Uterus (tissue), 2 donors: ENCODE results near the gene POM121L12.

Source experiments
- CTCF ChIP-seq, 4 experiments: fragments of 200-600 bp in 2 of 4; fragments of 450-650 bp in 2 of 4; sonication (generic) in 2 of 4; IDR thresholded peaks; one replicate each; pipeline ENCODE4 v1.5.1; 2016 to 2019; ENCODE audit warnings: antibody characterized with exemption in 4 of 4, mild to moderate bottlenecking in 2 of 4, moderate library complexity in 1 of 4
- POLR2A ChIP-seq, 2 donors: fragments of 450-650 bp; IDR thresholded peaks; one replicate each; pipeline ENCODE4 v1.6.1; 2016; ENCODE audit warnings: antibody characterized with exemption in 2 of 2, mild to moderate bottlenecking in 1 of 2, moderate library complexity in 1 of 2

GRCh38 chr7:53002389-53002788 lies 33.0 kb upstream of the POM121L12 start:
- TF ChIP-seq CTCF (IDR thresholded peaks at IDR 0.05) (no peak), POLR2A (IDR thresholded peaks at IDR 0.05) (no peak)
